ENCODE measurements around the gene SLC25A48.
A peak's percentile ranks its signal among the peaks of the same experiment; 100 is the strongest.

The SLC25A48 gene, protein sequence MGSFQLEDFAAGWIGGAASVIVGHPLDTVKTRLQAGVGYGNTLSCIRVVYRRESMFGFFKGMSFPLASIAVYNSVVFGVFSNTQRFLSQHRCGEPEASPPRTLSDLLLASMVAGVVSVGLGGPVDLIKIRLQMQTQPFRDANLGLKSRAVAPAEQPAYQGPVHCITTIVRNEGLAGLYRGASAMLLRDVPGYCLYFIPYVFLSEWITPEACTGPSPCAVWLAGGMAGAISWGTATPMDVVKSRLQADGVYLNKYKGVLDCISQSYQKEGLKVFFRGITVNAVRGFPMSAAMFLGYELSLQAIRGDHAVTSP

DNA sequence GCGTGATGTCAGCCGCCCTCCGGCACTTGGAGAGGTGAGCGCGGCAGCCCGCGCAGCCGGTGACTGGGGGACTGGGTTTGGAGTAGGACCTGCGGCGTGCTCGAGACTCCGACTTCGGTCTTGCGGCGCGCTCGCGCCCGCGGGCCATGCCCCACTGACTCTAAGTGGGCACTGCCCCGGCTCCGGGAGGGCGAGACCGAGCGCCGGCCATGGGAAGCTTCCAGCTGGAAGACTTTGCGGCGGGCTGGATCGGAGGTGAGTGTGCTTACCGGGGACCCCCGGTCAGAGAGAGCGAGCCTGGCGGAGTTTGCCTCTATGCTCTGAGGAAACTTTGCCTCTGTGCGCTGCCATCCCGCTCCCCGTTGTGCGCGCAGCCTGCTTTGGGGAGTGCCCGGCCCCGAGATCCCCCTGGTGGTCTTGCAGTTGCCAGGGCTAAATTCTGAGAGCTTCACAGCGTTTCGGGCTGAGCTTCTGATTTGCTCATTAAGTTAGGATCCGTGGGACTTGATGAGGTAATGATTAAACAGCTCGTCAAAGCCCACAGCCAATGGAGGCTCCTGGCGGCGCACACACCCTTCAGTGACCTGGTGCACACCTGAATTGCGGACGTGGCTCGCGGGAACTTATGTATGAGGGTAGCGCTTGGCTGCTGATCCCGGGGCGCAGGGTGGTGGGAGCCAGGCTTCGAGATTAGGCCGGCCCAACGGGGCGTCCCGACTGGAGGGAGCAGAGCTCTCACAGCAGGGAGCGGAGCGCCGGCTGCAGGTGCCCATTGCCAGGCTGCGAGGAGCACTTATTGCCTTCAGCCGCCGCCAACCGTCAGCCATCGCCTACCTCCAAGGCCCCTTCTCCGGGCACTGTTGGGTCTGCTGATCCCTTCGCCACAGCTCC, at the start of gene SLC25A48:
Gene SLC25A48, plus strand, starts transcription at position 25 of the 891 bp plus-strand sequence. Its CDS starts 185 bp downstream, at position 210.
- peak; percentile 4 for DNase-seq (ENCODE audit: low spot score)

- DNase-seq (ENCODE audit: low spot score), result no peak
Measured at GRCh38 chr5:135800656-135801055, 33.8 kb upstream of the SLC25A48 start.

DNA sequence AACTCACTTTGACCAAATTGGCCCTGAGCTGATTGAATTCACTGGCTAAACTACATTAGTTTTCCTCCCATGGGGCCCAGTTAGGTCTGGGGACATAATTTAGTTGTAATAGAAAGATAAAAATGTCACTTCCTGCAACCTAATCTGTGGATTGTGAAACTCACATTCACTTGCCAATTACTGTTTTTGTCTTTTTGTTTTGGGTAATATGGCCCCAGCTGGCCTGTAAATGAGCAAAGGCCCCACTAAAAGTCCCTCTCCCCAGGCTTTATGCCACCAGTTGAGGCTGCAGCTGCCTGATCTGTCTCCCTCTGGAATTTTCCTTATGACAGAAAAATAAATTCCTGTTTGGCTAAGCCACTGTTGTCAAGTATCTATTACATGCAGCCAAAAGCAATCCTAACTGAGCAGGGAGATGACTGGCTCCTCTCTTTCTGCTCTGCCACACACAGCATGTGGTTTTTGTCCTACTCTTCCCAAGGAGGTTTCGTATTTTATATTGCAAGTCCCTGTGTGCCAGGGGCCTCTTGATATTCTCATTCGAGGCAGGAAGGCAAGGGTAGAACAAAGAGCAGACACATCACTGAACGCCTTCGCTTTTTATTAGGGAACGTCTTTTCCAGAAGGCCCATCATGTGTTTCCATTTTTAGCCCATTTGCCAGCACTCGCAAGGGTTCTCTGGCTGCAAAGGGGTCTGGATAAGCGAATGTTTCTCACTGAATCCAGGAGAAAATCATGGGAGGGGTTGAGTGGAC, 24.1 kb upstream of the SLC25A48 start:
- DNase-seq (ENCODE audit: low spot score), result no peak

GRCh38 chr5:135811007-135811406, 23.5 kb upstream of the SLC25A48 start:
- no peak for DNase-seq (ENCODE audit: low spot score)

DNA sequence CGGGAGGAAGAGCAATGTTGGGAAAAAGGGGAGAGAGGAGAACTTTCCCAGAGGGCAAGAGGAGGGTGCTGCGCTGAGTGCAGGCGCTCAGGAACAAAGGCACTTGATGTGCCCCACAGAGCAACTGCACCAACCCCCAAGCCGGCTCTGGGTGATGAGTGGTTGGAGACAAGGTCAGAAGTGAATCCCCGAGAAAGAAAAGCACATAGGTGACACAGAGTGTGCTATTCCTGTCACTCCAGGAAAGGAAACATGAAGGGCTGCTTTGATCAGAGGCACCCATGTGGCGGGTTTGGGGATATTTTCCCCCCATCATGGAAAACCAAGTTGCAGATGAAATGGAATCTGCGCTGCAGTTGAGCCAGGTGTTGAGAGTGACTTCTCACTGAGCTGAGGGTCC, 20.7 kb upstream of the SLC25A48 start:
- no peak for DNase-seq (ENCODE audit: low spot score)

- no peak for DNase-seq (ENCODE audit: low spot score)
Measured at GRCh38 chr5:135814316-135814715, 20.1 kb upstream of the SLC25A48 start.

DNA sequence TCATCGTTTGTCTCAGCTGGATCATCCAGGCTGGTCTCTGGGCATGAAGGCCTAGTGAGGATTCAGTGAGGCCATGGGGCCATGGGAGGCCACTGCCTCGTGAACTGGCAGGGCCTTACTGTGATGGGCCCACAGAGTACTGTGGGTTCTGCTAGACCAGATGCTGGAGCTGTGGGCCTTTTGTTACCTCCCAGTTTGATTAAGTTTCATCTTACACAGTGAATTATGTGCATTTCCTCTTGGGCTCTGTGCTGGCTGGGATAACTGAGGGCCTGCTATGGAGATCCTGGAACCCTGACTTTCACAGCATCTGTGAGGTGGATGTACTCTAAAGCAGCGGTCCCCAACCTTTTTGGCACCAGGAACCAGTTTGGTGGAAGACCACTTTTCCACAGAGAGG, 19.7 kb upstream of the SLC25A48 start:
- no peak for DNase-seq (ENCODE audit: low spot score)

DNA sequence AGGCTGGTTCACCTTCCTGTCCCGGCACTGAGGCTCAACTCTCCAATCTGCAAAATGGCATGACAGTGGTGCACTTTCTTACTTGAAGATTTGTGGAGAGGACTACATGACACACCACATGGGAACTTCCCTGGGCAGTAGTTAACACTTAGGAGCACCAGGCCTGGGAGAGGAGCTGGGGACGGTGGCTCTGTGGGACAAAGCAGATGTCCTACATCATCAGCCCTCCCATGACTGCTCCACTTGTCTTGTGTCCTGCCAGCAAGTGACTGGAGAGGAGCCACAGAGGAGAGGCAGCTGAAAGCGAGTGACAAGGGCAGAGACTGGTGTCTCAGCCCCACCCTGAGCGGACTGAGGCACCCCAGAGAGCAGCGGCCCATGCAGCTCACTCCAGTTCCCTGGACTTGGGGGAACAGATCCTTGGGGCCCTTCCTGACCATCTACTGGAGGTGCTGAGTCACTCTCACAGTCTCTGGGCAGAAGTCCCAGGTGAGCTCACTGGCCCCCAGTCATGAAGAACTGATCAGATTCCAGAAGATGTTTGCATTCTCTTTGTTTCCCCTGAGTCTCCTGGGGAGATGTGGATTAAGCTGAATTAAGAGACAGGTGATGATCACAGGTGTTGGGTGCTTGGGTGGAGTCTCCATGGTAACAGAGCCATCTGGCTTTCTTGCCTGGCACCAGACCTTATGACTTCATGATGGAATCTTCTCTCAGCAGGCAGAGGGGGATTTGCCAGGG, 13.2 kb upstream of the SLC25A48 start:
- no peak for DNase-seq (ENCODE audit: low spot score)

GRCh38 chr5:135821802-135822201, 12.7 kb upstream of the SLC25A48 start:
- DNase-seq (ENCODE audit: low spot score), result no peak

GRCh38 chr5:135822286-135822685, 12.2 kb upstream of the SLC25A48 start:
- DNase-seq (ENCODE audit: low spot score), result no peak

- DNase-seq (ENCODE audit: low spot score), result no peak
Measured at GRCh38 chr5:135822959-135823358, 11.5 kb upstream of the SLC25A48 start.

- no peak for DNase-seq (ENCODE audit: low spot score)
Measured at GRCh38 chr5:135823881-135824280, 10.6 kb upstream of the SLC25A48 start.

DNA sequence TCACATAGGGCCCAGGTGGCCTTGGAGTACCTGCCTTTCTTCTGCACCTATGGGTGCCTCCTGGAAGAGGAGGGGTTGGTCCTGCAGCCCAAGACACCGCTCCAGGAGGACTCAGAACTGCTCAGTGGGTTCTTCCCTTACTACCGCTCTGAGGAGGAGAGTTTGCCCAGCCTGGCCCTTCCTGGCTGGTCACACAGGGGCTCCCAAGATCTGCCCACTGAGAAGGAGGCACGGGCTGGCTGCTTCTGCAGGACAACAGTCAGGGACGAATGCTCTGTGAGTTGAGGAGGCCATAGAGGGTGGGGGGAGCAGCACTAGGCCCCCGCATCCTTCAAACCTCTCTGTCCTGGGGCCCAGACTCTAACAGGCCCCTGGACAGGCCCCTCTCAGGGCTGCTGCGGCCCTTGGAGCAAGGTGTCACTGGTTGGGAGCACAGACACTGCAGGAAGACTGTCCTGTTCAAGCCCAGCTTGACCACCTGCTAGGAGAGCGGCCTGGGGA, 9.9 kb upstream of the SLC25A48 start:
- DNase-seq (ENCODE audit: low spot score), result no peak

DNA sequence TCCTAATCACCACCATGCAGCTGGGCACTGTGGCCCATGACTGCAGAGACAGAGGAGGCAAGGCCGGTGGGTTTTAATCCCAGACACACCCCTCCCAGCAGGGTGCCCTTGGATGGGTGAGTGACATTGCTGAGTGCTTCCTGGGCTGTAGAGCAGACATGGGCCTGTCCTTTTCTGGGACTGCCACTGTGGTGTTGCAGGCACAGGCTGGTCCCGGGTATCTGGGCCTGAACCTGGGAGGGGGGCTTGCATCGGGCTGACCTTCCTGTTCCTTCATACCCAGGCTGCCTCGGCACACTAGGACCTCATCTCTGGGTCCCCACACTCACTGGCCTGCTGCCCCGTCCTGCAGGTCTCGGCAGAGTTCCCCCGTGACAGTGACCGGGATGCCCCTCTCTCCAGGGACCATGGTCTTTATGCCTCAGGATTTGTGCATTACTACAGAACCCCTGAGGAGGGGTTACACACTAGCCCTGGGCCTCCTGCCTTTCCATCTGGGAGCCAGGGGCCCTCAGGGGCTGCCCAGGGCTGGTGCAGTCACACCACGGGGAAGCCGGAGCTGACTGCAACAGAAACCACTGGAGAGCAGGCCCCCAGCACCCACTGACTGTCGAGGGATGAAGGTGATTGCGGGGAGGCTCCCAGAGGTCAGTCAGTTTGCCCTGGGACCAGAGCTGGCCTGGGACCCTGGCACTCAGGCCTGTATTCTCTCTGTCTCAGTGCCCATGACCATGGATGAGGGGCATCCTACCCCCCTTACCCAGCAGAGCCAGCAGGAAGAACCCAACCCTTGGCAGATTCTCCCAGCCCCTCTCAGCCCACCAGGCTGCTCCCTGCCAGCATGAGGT, 8.9 kb upstream of the SLC25A48 start:
- DNase-seq (ENCODE audit: low spot score), result no peak

DNA sequence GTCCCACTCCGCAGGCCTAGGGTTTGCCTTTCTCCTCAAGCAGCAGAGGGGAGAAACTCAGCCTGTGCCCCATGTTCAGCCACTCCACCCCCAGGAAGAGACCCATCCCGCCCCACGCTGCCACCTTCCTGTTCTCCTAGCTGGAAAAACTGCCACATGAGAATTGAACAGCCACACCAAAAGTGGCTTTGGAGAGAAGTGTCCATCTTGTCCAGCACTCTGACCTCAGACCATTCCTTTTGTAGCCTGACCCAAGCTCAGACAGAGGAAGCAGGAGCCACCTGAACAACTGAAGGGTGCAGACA, 8.3 kb upstream of the SLC25A48 start:
- DNase-seq (ENCODE audit: low spot score), result no peak

DNA sequence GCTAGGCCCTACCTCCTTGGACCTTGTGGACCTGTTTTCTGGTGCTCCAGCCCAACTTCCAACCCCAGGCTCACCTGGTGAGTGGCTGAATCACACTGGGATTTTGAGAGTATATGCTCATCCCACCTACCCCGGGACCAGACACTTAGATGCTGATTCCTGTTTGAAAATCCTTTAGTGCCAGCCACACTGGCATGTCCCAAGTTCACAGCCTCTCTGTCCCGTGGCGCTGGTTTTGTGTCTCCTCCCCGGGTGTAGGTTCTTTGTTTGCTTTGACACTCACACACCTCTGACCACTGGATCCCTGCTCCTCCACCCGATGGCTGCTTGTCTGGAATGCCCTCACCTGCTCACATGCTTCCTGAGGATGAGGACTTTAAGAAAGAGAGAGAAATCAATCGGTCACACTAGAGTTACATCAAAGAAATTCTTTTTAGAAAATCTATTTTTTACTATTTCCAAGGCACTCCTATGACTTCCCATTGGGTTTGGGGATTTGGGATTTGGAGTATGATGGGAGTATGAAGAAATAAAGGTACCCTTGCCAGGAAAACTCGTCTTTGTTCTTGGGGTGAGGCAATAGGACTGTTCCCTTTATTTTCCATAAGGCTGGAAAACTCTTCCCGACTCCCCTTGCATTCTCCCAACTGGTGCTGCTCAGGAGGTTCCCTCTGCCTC, 7.3 kb upstream of the SLC25A48 start:
- no peak for DNase-seq (ENCODE audit: low spot score)

- DNase-seq (ENCODE audit: low spot score), result no peak
Measured at GRCh38 chr5:135827965-135828781, 6.3 kb upstream of the SLC25A48 start.

DNA sequence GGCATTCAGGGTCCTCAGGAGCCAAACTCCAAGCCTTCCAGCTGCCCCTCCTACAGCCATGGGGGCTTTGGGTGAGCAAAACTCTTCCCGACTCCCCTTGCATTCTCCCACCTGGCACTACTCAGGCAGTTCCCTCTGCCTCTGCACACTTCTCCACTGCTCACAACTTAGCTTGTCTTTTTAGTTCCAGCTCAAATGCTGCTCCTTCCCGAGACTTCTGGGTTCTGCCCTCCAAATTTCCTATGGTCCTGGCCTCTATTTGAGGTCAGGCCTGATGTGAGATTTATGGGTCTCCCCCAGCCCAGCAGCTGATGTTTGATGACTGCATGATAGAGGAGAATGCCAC, 5.7 kb upstream of the SLC25A48 start:
- DNase-seq (ENCODE audit: low spot score), result no peak

DNA sequence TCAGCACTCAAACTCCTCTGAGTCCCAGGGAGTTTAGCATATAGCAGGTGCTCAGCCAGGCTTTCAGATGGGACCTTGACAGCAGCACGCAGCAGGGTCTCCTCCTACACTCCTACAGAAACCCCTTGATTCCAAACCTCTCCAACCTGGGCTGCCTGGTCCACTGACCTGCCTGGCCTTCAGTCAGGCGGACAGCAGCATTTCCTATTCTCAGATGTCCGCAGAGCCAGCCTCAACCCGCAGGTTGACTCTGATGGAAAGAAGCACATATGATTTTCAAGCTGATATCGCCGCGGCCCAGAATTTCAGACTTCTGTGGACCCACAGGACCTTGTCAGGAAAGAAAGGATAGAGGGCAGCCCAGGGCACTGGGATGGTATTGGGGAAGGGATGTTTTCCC, 5.3 kb upstream of the SLC25A48 start:
- no peak for DNase-seq (ENCODE audit: low spot score)

Measured in hematopoietic multipotent progenitor cell treated with erythropoietin and hydrocortisone succinate and interleukin-3 and kit ligand, for 15 days (in vitro differentiated cells).